A549 (cell line): ENCODE data around the gene CDH11.

Source experiments
- CTCF ChIP-seq: fragments of >200 bp; sonication (Bioruptor Twin); formaldehyde crosslinking; IDR thresholded peaks from 3 replicates; pipeline ENCODE4 v1.5.1; 2016
- E2F6 ChIP-seq: IDR thresholded peaks from 2 replicates; pipeline ENCODE4 v1.6.1; 2012; ENCODE audit warnings: low read depth, borderline replicate concordance
- EP300 ChIP-seq, 2 experiments: fragments of >200 bp; sonication (Bioruptor Twin); formaldehyde crosslinking; IDR thresholded peaks; 2 replicates in 1 of 2; 3 replicates in 1 of 2; pipeline ENCODE4 v1.6.1; 2016 to 2017
- JUN ChIP-seq, 2 experiments: fragments of >200 bp; sonication (Bioruptor Twin); formaldehyde crosslinking; IDR thresholded peaks; 2 replicates in 1 of 2; 3 replicates in 1 of 2; pipeline ENCODE4 v1.6.1; 2016 to 2017
- MAFK ChIP-seq: fragments of 450-650 bp; IDR thresholded peaks from 2 replicates; pipeline ENCODE4 v1.6.1; 2014; ENCODE audit not compliant: partially characterized antibody
- NFE2L2 ChIP-seq: fragments of 150-350 bp; conservative IDR thresholded peaks from 2 replicates; pipeline ENCODE4 v1.6.1; 2014; ENCODE audit warnings: low read length
- PBX3 ChIP-seq: IDR thresholded peaks from 2 replicates; pipeline ENCODE4 v1.6.1; 2012
- POLR2A ChIP-seq: IDR thresholded peaks from 2 replicates; pipeline ENCODE4 v1.6.1; 2012; ENCODE audit warnings: mild to moderate bottlenecking, low read length
- POLR2AphosphoS2 ChIP-seq: conservative IDR thresholded peaks from 2 replicates; pipeline ENCODE4 v1.6.1; 2012; ENCODE audit warnings: low read length, improper control_type of control experiment, inconsistent platforms
- TP53 ChIP-seq: fragments of 250-450 bp; sonication (Bioruptor Pico); IDR thresholded peaks from 2 replicates; pipeline ENCODE4 v1.5.0; 2021; ENCODE audit warnings: mild to moderate bottlenecking, moderate library complexity
- TF ChIP-seq, protein P1 (sequence below): fragments of 250-450 bp; sonication (Bioruptor Pico); IDR thresholded peaks from 2 replicates; pipeline ENCODE4 v1.5.0; 2021; ENCODE audit warnings: mild to moderate bottlenecking, moderate library complexity, borderline replicate concordance

GRCh38 chr16:64990101-64990500, 131.8 kb downstream of the CDH11 start:
- no peak for TF ChIP-seq CTCF
- TF ChIP-seq POLR2A: no peak
- no peak for TF ChIP-seq POLR2AphosphoS2
- no peak for TF ChIP-seq PBX3
- TF ChIP-seq JUN (IDR thresholded peaks at IDR 0.05): no peak
- TF ChIP-seq EP300 (IDR thresholded peaks at IDR 0.05): no peak
- no peak for TF ChIP-seq MAFK
- no peak for TF ChIP-seq TP53
- TF ChIP-seq, protein P1, sequence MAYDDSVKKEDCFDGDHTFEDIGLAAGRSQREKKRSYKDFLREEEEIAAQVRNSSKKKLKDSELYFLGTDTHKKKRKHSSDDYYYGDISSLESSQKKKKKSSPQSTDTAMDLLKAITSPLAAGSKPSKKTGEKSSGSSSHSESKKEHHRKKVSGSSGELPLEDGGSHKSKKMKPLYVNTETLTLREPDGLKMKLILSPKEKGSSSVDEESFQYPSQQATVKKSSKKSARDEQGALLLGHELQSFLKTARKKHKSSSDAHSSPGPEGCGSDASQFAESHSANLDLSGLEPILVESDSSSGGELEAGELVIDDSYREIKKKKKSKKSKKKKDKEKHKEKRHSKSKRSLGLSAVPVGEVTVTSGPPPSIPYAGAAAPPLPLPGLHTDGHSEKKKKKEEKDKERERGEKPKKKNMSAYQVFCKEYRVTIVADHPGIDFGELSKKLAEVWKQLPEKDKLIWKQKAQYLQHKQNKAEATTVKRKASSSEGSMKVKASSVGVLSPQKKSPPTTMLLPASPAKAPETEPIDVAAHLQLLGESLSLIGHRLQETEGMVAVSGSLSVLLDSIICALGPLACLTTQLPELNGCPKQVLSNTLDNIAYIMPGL: no peak
- no peak for TF ChIP-seq NFE2L2
- TF ChIP-seq E2F6: no peak
